HUDEP-2 (cell line): ENCODE data around the gene GBP2.
"Not testable (repeated sequence)": the region's sequence is repeated elsewhere in the genome, so short reads cannot be mapped to it uniquely, and the experiment has no call there.

Source experiments
- DNase-seq, 76 experiments: peaks; one replicate each; lab custom pipeline; 2025; ENCODE audit not compliant: unreplicated experiment in 76 of 76; lab: John Stamatoyannopoulos, UW

Gene GBP2

GRCh38 chr1:89126602-89127565 is 970 bp upstream of the GBP2 start:
- not testable (repeated sequence) for DNase-seq

- no peak for DNase-seq
Observed at GRCh38 chr1:89125240-89125912, 538 bp downstream of the GBP2 start.

- no peak for DNase-seq
Observed at GRCh38 chr1:89121641-89122040, 4.3 kb downstream of the GBP2 start.

- no peak for DNase-seq
Observed at GRCh38 chr1:89114662-89115061, 11.3 kb downstream of the GBP2 start.

GRCh38 chr1:89112871-89113613 is 12.9 kb downstream of the GBP2 start:
- no peak for DNase-seq

GRCh38 chr1:89104687-89105086 is 21.2 kb downstream of the GBP2 start:
- no peak for DNase-seq

GRCh38 chr1:89104147-89104546 is 21.8 kb downstream of the GBP2 start:
- no peak for DNase-seq

- no peak for DNase-seq
Observed at GRCh38 chr1:89102021-89102420, 23.9 kb downstream of the GBP2 start.

- no peak for DNase-seq
Observed at GRCh38 chr1:89100412-89100811, 25.5 kb downstream of the GBP2 start.

GRCh38 chr1:89098857-89099256 is 27.1 kb downstream of the GBP2 start:
- DNase-seq, result no peak

GRCh38 chr1:89095737-89096136 is 30.2 kb downstream of the GBP2 start:
- no peak for DNase-seq

GRCh38 chr1:89089962-89090361 is 36.0 kb downstream of the GBP2 start:
- DNase-seq, result no peak

- no peak for DNase-seq
Observed at GRCh38 chr1:89088572-89088971, 37.3 kb downstream of the GBP2 start.

GRCh38 chr1:89087241-89087640 is 38.7 kb downstream of the GBP2 start:
- DNase-seq, result no peak

GRCh38 chr1:89085781-89086180 is 40.1 kb downstream of the GBP2 start:
- peak in 20 of 76 experiments; percentile 1 to 54 (median 16) for DNase-seq

GRCh38 chr1:89081005-89081404 is 44.9 kb downstream of the GBP2 start:
- DNase-seq, result no peak

GRCh38 chr1:89080068-89080467 is 45.8 kb downstream of the GBP2 start:
- not testable (repeated sequence) for DNase-seq

- DNase-seq, result not testable (repeated sequence)
Observed at GRCh38 chr1:89072466-89073065, 53.3 kb downstream of the GBP2 start.

- DNase-seq, result no peak
Observed at GRCh38 chr1:89070509-89070908, 55.4 kb downstream of the GBP2 start.

- no peak for DNase-seq
Observed at GRCh38 chr1:89069951-89070350, 56.0 kb downstream of the GBP2 start.

- DNase-seq, result no peak
Observed at GRCh38 chr1:89068291-89068690, 57.6 kb downstream of the GBP2 start.
